Tibial artery (tissue), 4 donors: ENCODE measurements around the gene ATRN.

Experiments used
- DNase-seq, 2 donors: peaks; one replicate each; pipeline ENCODE4 v3.0.0-alpha.2; 2019
- H3K27ac ChIP-seq, 2 donors: fragments of 200-600 bp; sonication (generic) in 1 of 2; 1 replicate in 1 of 2; 2 replicates in 1 of 2; pipeline ENCODE4 v1.5.1; 2018 to 2019; ENCODE audit warnings: mild to moderate bottlenecking in 1 of 2
- H3K27me3 ChIP-seq, 2 donors: fragments of 200-600 bp; sonication (generic) in 1 of 2; one replicate each; pipeline versions ENCODE4 v1.5.1 to v1.6.0; 2016 to 2019
- H3K36me3 ChIP-seq, 3 donors: fragments of 200-600 bp; sonication (generic) in 2 of 3; one replicate each; pipeline ENCODE4 v1.5.1; 2016 to 2019; ENCODE audit warnings: mild to moderate bottlenecking in 2 of 3
- H3K4me1 ChIP-seq, 4 donors: fragments of 200-600 bp; sonication (generic) in 2 of 4; 1 replicate in 3 of 4; 2 replicates in 1 of 4; pipeline ENCODE4 v1.5.1; 2016 to 2019
- H3K4me3 ChIP-seq, 2 donors: fragments of 200-600 bp; sonication (generic) in 1 of 2; 1 replicate in 1 of 2; 2 replicates in 1 of 2; pipeline ENCODE4 v1.5.1; 2018 to 2019; ENCODE audit warnings: mild to moderate bottlenecking in 2 of 2
- H3K9me3 ChIP-seq, 3 donors: fragments of 200-600 bp; sonication (generic) in 1 of 3; one replicate each; pipeline ENCODE4 v1.5.1; 2016 to 2019
- CTCF ChIP-seq, 2 experiments: fragments of 200-600 bp in 1 of 2; fragments of 450-650 bp in 1 of 2; IDR thresholded peaks; one replicate each; pipeline ENCODE4 v1.5.1; 2017 to 2019; ENCODE audit warnings: antibody characterized with exemption in 2 of 2, mild to moderate bottlenecking in 1 of 2, moderate library complexity in 1 of 2
- intact Hi-C: fragments of 100-400 bp; cut with DNase I; formaldehyde crosslinking; loops from one replicate; pipeline ENCODE4 v1.15.0; 2023; ENCODE audit warnings: low total_unique reads

ATRN gene

GRCh38 chr20:3485913-3486312, 15.1 kb downstream of the ATRN start:
- TF ChIP-seq CTCF (IDR thresholded peaks at IDR 0.05): no peak
- H3K36me3 ChIP-seq: no peaks in the 10 kb centered on the region
- H3K27ac ChIP-seq: no peak overlapping the region
- intact Hi-C loops: no loop called here
- no peak overlapping the region for H3K4me3 ChIP-seq
- DNase-seq: no peak
- no peaks in the 10 kb centered on the region for H3K9me3 ChIP-seq
- no peaks in the 10 kb centered on the region for H3K27me3 ChIP-seq
- peaks cover 0 to 25% (median 10%) of the 10 kb centered on the region in 4 donors for H3K4me1 ChIP-seq

GRCh38 chr20:3486850-3487249, 16.0 kb downstream of the ATRN start:
- H3K27ac ChIP-seq: no peak overlapping the region
- no peaks in the 10 kb centered on the region for H3K9me3 ChIP-seq
- no peaks in the 10 kb centered on the region for H3K36me3 ChIP-seq
- intact Hi-C loops: no loop called here
- TF ChIP-seq CTCF (IDR thresholded peaks at IDR 0.05): no peak
- H3K4me3 ChIP-seq: no peak overlapping the region
- H3K27me3 ChIP-seq: no peaks in the 10 kb centered on the region
- no peak for DNase-seq
- H3K4me1 ChIP-seq: peaks cover 0 to 19% (median 10%) of the 10 kb centered on the region in 4 donors

- Histone ChIP-seq H3K27me3 (no peaks in the 10 kb centered on the region), H3K36me3 (peaks cover 0 to 5% (median 0%) of the 10 kb centered on the region in 3 donors), H3K4me3 (no peak overlapping the region), H3K27ac (no peak overlapping the region), H3K4me1 (no peaks in the 10 kb centered on the region), H3K9me3 (no peaks in the 10 kb centered on the region)
- intact Hi-C loops: no loop called here
- no peak for DNase-seq
- TF ChIP-seq CTCF (IDR thresholded peaks at IDR 0.05): no peak
Measured at GRCh38 chr20:3492669-3493068, 21.9 kb downstream of the ATRN start.

- Histone ChIP-seq H3K27ac (no peak overlapping the region), H3K4me1 (no peaks in the 10 kb centered on the region), H3K4me3 (no peak overlapping the region), H3K36me3 (peaks cover 0 to 5% (median 0%) of the 10 kb centered on the region in 3 donors), H3K27me3 (no peaks in the 10 kb centered on the region), H3K9me3 (no peaks in the 10 kb centered on the region)
- DNase-seq: no peak
- intact Hi-C loops: no loop called here
- TF ChIP-seq CTCF (IDR thresholded peaks at IDR 0.05): no peak
Measured at GRCh38 chr20:3494218-3494617, 23.4 kb downstream of the ATRN start.

GRCh38 chr20:3502878-3503277, 32.1 kb downstream of the ATRN start:
- TF ChIP-seq CTCF (IDR thresholded peaks at IDR 0.05): no peak
- no peaks in the 10 kb centered on the region for H3K36me3 ChIP-seq
- no peaks in the 10 kb centered on the region for H3K9me3 ChIP-seq
- no peak for DNase-seq
- H3K4me3 ChIP-seq: no peak overlapping the region
- intact Hi-C loops: no loop called here
- H3K27ac ChIP-seq: no peak overlapping the region
- no peaks in the 10 kb centered on the region for H3K4me1 ChIP-seq
- no peaks in the 10 kb centered on the region for H3K27me3 ChIP-seq

GRCh38 chr20:3505148-3505547, 34.3 kb downstream of the ATRN start:
- no peaks in the 10 kb centered on the region for H3K27me3 ChIP-seq
- no peak for TF ChIP-seq CTCF (IDR thresholded peaks at IDR 0.05)

More at GRCh38 chr20:3505148-3505547, 34.3 kb downstream of the ATRN start:
- intact Hi-C loops: no loop called here
- Histone ChIP-seq H3K36me3 (no peaks in the 10 kb centered on the region), H3K27ac (no peak overlapping the region), H3K4me3 (no peak overlapping the region), H3K9me3 (no peaks in the 10 kb centered on the region), H3K4me1 (no peaks in the 10 kb centered on the region)
- DNase-seq: no peak
